HEK293T (cell line): ENCODE data around the gene ERBB4.
"Not testable (repeated sequence)": the region's sequence is repeated elsewhere in the genome, so short reads cannot be mapped to it uniquely, and the experiment has no call there.

ENCODE experiments used
- CTCF ChIA-PET: fragments of 350-600 bp; formaldehyde crosslinking; extraction: SDS; loops from one replicate; lab custom pipeline; 2021; ENCODE audit warnings: antibody characterized with exemption, inconsistent platforms; lab: Yijun Ruan, JAX
- POLR2A ChIA-PET: fragments of 350-600 bp; formaldehyde crosslinking; extraction: SDS; loops from one replicate; lab custom pipeline; 2020; ENCODE audit warnings: antibody characterized with exemption, inconsistent platforms; lab: Yijun Ruan, JAX
- DNase-seq: peaks from one replicate; pipeline ENCODE4 v3.0.0; 2012; ENCODE audit warnings: mixed read lengths; ENCODE audit errors: extremely low spot score
- ARNT ChIP-seq: fragments of 450-650 bp; IDR thresholded peaks from 2 replicates; pipeline ENCODE4 v1.6.1; 2017; ENCODE audit warnings: mild to moderate bottlenecking
- BHLHE40 ChIP-seq: fragments of 450-650 bp; IDR thresholded peaks from 2 replicates; pipeline ENCODE4 v1.6.1; 2016; ENCODE audit warnings: mild to moderate bottlenecking, moderate library complexity, borderline replicate concordance
- CTBP1 ChIP-seq: fragments of 450-650 bp; IDR thresholded peaks from 2 replicates; pipeline ENCODE4 v1.6.1; 2016; ENCODE audit warnings: borderline replicate concordance
- ELF4 ChIP-seq: fragments of 450-650 bp; IDR thresholded peaks from 2 replicates; pipeline ENCODE4 v1.6.1; 2017; ENCODE audit warnings: antibody characterized with exemption
- FOXA1 ChIP-seq: fragments of 450-650 bp; IDR thresholded peaks from 2 replicates; pipeline ENCODE4 v1.6.1; 2016; ENCODE audit warnings: mild to moderate bottlenecking
- FOXK2 ChIP-seq: fragments of 450-650 bp; IDR thresholded peaks from 2 replicates; pipeline ENCODE4 v1.6.1; 2016; ENCODE audit warnings: mild to moderate bottlenecking
- FOXM1 ChIP-seq: fragments of 450-650 bp; IDR thresholded peaks from 2 replicates; pipeline ENCODE4 v1.6.1; 2017; ENCODE audit warnings: mild to moderate bottlenecking, borderline replicate concordance
- HDGF ChIP-seq: fragments of 450-650 bp; IDR thresholded peaks from 2 replicates; pipeline ENCODE4 v1.6.1; 2017; ENCODE audit warnings: antibody characterized with exemption, borderline replicate concordance
- L3MBTL2 ChIP-seq: fragments of 450-650 bp; conservative IDR thresholded peaks from 2 replicates; pipeline ENCODE4 v1.6.1; 2016; ENCODE audit warnings: mild to moderate bottlenecking
- LEF1 ChIP-seq: fragments of 450-650 bp; IDR thresholded peaks from 2 replicates; pipeline ENCODE4 v1.6.1; 2017; ENCODE audit warnings: mild to moderate bottlenecking, borderline replicate concordance
- NFRKB ChIP-seq: fragments of 450-650 bp; IDR thresholded peaks from 2 replicates; pipeline ENCODE4 v1.6.1; 2016; ENCODE audit warnings: mild to moderate bottlenecking, moderate library complexity
- SP1 ChIP-seq: fragments of 450-650 bp; IDR thresholded peaks from 2 replicates; pipeline ENCODE4 v1.6.1; 2017
- SUZ12 ChIP-seq: fragments of 450-650 bp; IDR thresholded peaks from 2 replicates; pipeline ENCODE4 v1.6.1; 2016; ENCODE audit warnings: mild to moderate bottlenecking
- TARDBP ChIP-seq: fragments of 450-650 bp; IDR thresholded peaks from 2 replicates; pipeline ENCODE4 v1.6.1; 2016
- ZNF384 ChIP-seq: fragments of 450-650 bp; IDR thresholded peaks from 2 replicates; pipeline ENCODE4 v1.6.1; 2016
- TF ChIP-seq, protein P1 (sequence below): fragments of 450-650 bp; IDR thresholded peaks from 2 replicates; pipeline ENCODE4 v1.6.1; 2016

ERBB4 gene

DNA sequence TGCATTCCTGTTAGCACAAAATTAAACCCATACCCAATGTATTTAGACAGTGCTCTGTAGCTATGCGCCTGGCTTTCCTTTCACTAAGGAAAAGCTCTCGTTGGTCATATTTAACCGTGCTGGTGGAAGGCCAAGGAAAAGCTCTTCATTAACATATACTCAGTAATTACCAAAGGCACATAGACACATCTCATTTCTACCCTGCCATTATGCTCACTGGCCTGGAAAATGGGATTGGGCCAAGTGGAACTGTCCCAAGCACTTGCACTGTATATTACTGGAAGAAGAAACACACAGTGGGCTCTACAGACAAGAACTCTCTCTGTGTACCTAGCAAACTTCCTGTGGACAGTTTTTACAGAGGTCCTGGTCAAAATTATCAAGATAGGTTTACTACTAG, 274.4 kb downstream of the ERBB4 start:
- no peak for DNase-seq
- POLR2A ChIA-PET, result no interaction called here
- TF ChIP-seq ELF4, result no peak
- TF ChIP-seq SP1, result no peak
- CTCF ChIA-PET, result no interaction called here

GRCh38 chr2:212259226-212259625, 279.4 kb downstream of the ERBB4 start:
- CTCF ChIA-PET, result no interaction called here
- POLR2A ChIA-PET, result no interaction called here
- TF ChIP-seq HDGF (no peak), FOXK2 (no peak), L3MBTL2 (no peak), TARDBP (no peak), BHLHE40 (no peak), FOXM1 (no peak), ZNF384 (no peak), CTBP1 (no peak), NFRKB (no peak), LEF1 (no peak)
- TF ChIP-seq, protein P1, sequence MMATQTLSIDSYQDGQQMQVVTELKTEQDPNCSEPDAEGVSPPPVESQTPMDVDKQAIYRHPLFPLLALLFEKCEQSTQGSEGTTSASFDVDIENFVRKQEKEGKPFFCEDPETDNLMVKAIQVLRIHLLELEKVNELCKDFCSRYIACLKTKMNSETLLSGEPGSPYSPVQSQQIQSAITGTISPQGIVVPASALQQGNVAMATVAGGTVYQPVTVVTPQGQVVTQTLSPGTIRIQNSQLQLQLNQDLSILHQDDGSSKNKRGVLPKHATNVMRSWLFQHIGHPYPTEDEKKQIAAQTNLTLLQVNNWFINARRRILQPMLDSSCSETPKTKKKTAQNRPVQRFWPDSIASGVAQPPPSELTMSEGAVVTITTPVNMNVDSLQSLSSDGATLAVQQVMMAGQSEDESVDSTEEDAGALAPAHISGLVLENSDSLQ, result no peak
- DNase-seq, result no peak

DNA sequence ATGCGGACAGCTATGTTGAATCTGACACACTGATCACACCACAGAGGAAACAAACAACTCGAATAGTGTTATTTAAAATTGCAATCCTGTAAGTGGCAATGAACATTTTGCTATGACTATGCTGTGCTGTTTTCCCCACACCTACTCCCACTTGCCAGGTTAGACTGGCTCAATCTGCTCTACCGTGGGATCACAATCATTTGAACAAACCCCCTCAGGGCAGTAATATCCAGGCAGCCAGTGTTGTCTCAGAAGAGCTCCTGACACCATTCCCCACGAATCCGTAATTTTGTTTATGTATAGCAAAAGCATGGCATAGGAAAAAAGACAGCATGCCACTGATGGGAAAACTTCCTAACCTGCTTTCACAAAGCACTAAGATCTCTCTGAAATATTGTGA, 284.3 kb downstream of the ERBB4 start:
- TF ChIP-seq LEF1 (no peak), ELF4 (no peak), CTBP1 (no peak), ARNT (no peak), HDGF (no peak), FOXA1 (no peak), FOXK2 (no peak), TARDBP (no peak), L3MBTL2 (no peak), SUZ12 (no peak), FOXM1 (no peak), BHLHE40 (no peak), ZNF384 (no peak), SP1 (no peak)
- TF ChIP-seq, protein P1, result no peak
- peak; percentile 3 for DNase-seq
- POLR2A ChIA-PET, result no interaction called here
- CTCF ChIA-PET, result no interaction called here

DNA sequence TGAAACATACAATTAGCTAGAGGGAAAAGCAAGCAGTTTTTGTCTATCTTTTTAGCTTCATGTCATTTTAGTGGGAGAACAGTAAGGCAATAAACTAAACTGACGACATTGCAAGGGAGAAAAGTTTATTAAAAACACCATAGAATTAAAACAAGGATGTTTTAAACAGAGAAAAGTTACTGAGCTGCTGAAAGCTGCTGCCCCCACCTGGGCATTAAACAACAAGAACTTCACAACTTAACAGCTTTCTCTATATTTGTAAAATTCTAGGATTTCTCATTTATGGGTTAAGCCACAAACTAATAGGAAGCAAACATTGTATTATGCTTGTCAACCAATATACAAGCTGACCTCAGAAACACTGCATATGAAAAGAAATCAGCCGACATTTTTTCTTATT, 289.2 kb downstream of the ERBB4 start:
- POLR2A ChIA-PET, result no interaction called here
- no peak for DNase-seq
- no peak for TF ChIP-seq TARDBP
- TF ChIP-seq, protein P1, result no peak
- no peak for TF ChIP-seq SP1
- no peak for TF ChIP-seq ZNF384
- TF ChIP-seq BHLHE40, result no peak
- no peak for TF ChIP-seq HDGF
- CTCF ChIA-PET, result no interaction called here

DNA sequence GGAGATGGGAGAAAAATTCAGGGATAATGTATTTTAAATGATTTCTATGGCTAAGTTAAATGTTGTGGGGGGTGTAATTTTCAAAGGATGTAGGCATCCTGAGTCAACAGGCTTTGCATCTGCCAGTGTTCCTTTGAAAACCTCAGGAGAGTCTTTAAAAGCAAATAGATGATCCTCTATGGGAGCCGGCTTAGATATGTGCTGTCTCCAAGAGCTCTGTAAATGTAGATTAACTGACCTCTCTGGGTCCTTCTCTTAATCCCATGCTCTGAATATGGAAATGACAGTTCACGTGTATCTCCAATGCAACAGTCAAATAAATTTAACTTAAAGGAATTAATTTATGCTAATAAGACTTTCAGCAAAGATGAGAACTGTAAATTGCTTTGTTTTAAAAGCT, 292.7 kb downstream of the ERBB4 start:
- TF ChIP-seq HDGF (no peak), FOXM1 (no peak), CTBP1 (no peak), ARNT (no peak), TARDBP (no peak), SP1 (no peak), L3MBTL2 (no peak), FOXA1 (no peak), LEF1 (no peak), ZNF384 (no peak), ELF4 (no peak), BHLHE40 (no peak), NFRKB (no peak), SUZ12 (no peak), FOXK2 (no peak)
- TF ChIP-seq, protein P1, result no peak
- DNase-seq, result no peak
- CTCF ChIA-PET, result no interaction called here
- POLR2A ChIA-PET, result no interaction called here

GRCh38 chr2:212242724-212243123, 295.9 kb downstream of the ERBB4 start:
- ChIA-PET CTCF (interaction anchor here (0.7 kb wide), 1 partner anchor 262 kb away, joined by 3 read pairs; no protein-coding TSS in a partner anchor), POLR2A (no interaction called here)
- no peak for DNase-seq
- TF ChIP-seq FOXM1 (no peak), ZNF384 (no peak), NFRKB (no peak), L3MBTL2 (no peak), HDGF (no peak), ELF4 (no peak), FOXA1 (no peak), SUZ12 (no peak), CTBP1 (no peak), LEF1 (no peak), BHLHE40 (no peak)
- TF ChIP-seq, protein P1, result no peak

DNA sequence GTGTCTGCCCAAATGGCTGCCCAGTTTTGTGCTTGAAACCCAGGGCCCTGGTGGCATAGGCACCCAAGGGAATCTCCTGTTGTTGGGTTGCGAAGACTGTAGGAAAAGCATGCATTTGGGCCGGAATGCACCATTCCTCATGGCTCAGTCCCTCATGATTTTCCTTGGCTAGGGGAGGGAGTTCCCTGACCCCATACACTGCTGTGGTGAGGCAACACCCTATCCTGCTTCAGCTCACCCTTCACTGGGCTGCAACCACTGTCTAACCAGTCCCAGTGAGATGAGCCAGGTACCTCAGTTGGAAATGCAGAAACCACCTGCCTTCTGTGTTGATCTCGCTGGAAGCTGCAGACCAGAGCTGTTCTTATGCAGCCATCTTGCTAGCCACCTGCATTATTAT, 300.4 kb downstream of the ERBB4 start:
- POLR2A ChIA-PET, DNase-seq, CTCF ChIA-PET: not testable (repeated sequence)
